Measurements from ENCODE around the gene MACF1.

GRCh38 chr1:39342776-39343175 lies 138.3 kb downstream of the MACF1 start:
- TF ChIP-seq CTCF (IDR thresholded peaks at IDR 0.05; ENCODE audit: low read length) (no peak), EZH2 (optimal IDR thresholded peaks at IDR 0.05; ENCODE audit: low read depth, low read length) (no peak)
